Measurements from ENCODE around the gene EID3.

- no peak for TF ChIP-seq EP300 (IDR thresholded peaks at IDR 0.05; ENCODE audit: borderline replicate concordance)
- TF ChIP-seq TAF1 (IDR thresholded peaks at IDR 0.05; ENCODE audit: low read depth) = no peak
- no peak for TF ChIP-seq RAD21 (IDR thresholded peaks at IDR 0.05; ENCODE audit: low read depth)
- TF ChIP-seq EGR1 (IDR thresholded peaks at IDR 0.05) = no peak
- no peak for TF ChIP-seq REST (IDR thresholded peaks at IDR 0.05; ENCODE audit: low read depth)
- no peak for TF ChIP-seq YY1 (IDR thresholded peaks at IDR 0.05; ENCODE audit: low read depth)
- no peak for TF ChIP-seq TCF12 (IDR thresholded peaks at IDR 0.05; ENCODE audit: low read depth)
These were observed 23.4 kb upstream of the EID3 start for GRCh38 chr12:104280111-104280510.

Measured in Ishikawa (cell line).